Right atrium auricular region (tissue), 2 donors: ENCODE data around the gene PLLP. TPM values are rescaled to one million over a fixed set of nuclear protein-coding genes. Genes with fewer than 3 reads are reported as not detected.

Experiments
- DNase-seq: peaks from one replicate; pipeline ENCODE4 v3.0.0-alpha.2; 2019; ENCODE audit warnings: low spot score
- H3K27ac ChIP-seq, 2 donors: fragments of 200-600 bp; sonication (generic); 1 replicate in 1 of 2; 2 replicates in 1 of 2; pipeline ENCODE4 v1.5.1; 2016 to 2019
- H3K27me3 ChIP-seq, 2 donors: fragments of 200-600 bp; sonication (generic); one replicate each; pipeline versions ENCODE4 v1.5.1 to v1.6.0; 2017 to 2019
- H3K36me3 ChIP-seq: fragments of 200-600 bp; sonication (generic); one replicate; pipeline ENCODE4 v1.5.1; 2016
- H3K4me1 ChIP-seq, 2 donors: fragments of 200-600 bp; sonication (generic); one replicate each; pipeline versions ENCODE4 v1.5.1 to v1.6.0; 2017 to 2019
- H3K4me3 ChIP-seq, 2 donors: fragments of 200-600 bp; sonication (generic); 1 replicate in 1 of 2; 2 replicates in 1 of 2; pipeline ENCODE4 v1.5.1; 2017 to 2019; ENCODE audit warnings: mild to moderate bottlenecking in 1 of 2, moderate library complexity in 1 of 2
- H3K9me3 ChIP-seq, 2 donors: fragments of 200-600 bp; sonication (generic); one replicate each; pipeline ENCODE4 v1.5.1; 2019
- total RNA-seq, 2 donors: library from RNA; depleted of rRNA; stranded (reverse); fragments of >200 nt; gene quantifications; one replicate each; pipeline ENCODE4 v1.1.0, GENCODE V29; 2016
- TF ChIP-seq, protein P1 (sequence below), 2 donors: fragments of 200-600 bp; sonication (generic); IDR thresholded peaks; one replicate each; pipeline ENCODE4 v1.5.1; 2019; ENCODE audit warnings: antibody characterized with exemption in 2 of 2

The PLLP gene
- total RNA-seq, 2 donors from 2014 or later: 14.4 to 22.4 TPM

GRCh38 chr16:57301126-57301817 lies 16.8 kb upstream of the PLLP start:
- TF ChIP-seq, protein P1, sequence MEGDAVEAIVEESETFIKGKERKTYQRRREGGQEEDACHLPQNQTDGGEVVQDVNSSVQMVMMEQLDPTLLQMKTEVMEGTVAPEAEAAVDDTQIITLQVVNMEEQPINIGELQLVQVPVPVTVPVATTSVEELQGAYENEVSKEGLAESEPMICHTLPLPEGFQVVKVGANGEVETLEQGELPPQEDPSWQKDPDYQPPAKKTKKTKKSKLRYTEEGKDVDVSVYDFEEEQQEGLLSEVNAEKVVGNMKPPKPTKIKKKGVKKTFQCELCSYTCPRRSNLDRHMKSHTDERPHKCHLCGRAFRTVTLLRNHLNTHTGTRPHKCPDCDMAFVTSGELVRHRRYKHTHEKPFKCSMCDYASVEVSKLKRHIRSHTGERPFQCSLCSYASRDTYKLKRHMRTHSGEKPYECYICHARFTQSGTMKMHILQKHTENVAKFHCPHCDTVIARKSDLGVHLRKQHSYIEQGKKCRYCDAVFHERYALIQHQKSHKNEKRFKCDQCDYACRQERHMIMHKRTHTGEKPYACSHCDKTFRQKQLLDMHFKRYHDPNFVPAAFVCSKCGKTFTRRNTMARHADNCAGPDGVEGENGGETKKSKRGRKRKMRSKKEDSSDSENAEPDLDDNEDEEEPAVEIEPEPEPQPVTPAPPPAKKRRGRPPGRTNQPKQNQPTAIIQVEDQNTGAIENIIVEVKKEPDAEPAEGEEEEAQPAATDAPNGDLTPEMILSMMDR (IDR thresholded peaks at IDR 0.05): no peak
- H3K9me3 ChIP-seq: no peaks in the 10 kb centered on the region
- no peaks in the 10 kb centered on the region for H3K36me3 ChIP-seq
- DNase-seq: no peak
- H3K27me3 ChIP-seq: no peaks in the 10 kb centered on the region
- H3K4me1 ChIP-seq: peaks cover 0 to 29% of the 10 kb centered on the region in 2 donors
- H3K4me3 ChIP-seq: peak overlapping the region in 1 of 2 donors; percentile 18
- H3K27ac ChIP-seq: peak overlapping the region in 1 of 2 donors; percentile 3

DNA sequence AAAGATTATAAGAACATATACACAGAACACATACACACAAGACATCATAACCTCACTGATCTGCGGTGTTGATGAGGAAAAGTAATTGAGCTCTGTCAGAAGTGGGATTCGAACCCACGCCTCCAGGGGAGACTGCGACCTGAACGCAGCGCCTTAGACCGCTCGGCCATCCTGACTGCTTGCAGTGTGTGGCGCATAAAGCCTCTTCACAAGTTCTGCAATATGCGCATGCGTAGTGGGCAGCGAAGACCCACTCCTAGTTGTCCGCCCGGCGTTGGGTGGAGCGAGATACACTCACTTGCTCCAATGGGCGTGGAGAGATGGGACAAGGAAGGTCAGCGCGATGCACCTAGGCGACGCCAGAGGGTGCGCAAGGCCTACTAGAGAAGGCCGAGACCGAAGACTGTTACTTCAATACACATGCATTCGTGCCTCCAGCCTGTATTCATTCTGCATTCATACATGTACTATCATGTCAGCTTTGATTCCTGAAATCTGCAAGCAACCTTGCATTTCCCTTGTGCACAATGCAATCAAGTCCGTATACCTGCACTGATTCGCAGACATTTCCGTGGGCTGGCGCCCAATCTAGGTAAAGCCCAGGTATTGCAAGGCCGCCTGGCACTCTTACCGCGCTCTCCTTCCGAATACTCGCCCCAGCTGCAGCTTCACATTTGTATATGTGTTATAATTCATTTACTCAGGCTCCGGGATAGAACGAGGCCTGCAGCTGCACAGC lies 16.1 kb upstream of the PLLP start:
- H3K27ac ChIP-seq: peak overlapping the region; percentile 94 to 96
- DNase-seq: peak; percentile 100
- TF ChIP-seq, protein P1 (IDR thresholded peaks at IDR 0.05): peak; percentile 87 to 95
- no peaks in the 10 kb centered on the region for H3K9me3 ChIP-seq
- no peaks in the 10 kb centered on the region for H3K36me3 ChIP-seq
- peak overlapping the region; percentile 44 to 57 for H3K4me3 ChIP-seq
- H3K27me3 ChIP-seq: no peaks in the 10 kb centered on the region
- peaks cover 0 to 24% of the 10 kb centered on the region in 2 donors for H3K4me1 ChIP-seq

DNA sequence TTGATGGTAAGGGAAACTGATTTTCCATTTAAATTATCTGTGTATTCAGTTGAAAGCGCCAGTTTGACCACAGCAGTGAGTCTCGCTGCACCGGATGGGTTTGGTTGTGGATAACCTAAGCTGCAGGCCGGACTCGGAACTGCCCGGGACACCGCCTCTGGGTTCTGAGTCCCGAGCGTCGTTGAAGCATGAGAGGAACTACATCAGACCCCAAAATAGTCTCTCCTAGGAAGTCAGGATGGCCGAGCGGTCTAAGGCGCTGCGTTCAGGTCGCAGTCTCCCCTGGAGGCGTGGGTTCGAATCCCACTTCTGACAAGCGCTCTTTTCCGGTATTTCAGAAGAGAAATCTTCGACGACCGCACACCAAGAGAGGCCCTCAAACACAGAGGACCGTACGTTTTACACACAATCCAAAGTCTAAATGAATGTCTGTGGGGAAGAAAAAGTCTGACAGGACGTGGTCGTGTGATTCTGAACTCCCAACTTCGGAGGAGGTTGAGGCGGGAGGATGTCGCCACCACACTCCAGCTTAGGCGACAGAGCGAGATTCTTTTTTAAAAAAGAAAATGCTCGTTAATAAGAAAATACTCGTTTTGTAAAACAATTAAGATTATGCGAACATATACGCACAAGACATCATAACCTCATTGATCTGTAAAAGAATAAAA lies 15.4 kb upstream of the PLLP start:
- DNase-seq: peak; percentile 96
- peaks cover 0 to 20% of the 10 kb centered on the region in 2 donors for H3K4me1 ChIP-seq
- TF ChIP-seq, protein P1 (IDR thresholded peaks at IDR 0.05): peak in 1 of 2 donors; percentile 40
- H3K36me3 ChIP-seq: no peaks in the 10 kb centered on the region
- no peaks in the 10 kb centered on the region for H3K9me3 ChIP-seq
- H3K27ac ChIP-seq: peak overlapping the region; percentile 94 to 96
- H3K27me3 ChIP-seq: no peaks in the 10 kb centered on the region
- peak overlapping the region; percentile 44 to 57 for H3K4me3 ChIP-seq

- DNase-seq: no peak
- TF ChIP-seq, protein P1 (IDR thresholded peaks at IDR 0.05): no peak
- no peaks in the 10 kb centered on the region for H3K27me3 ChIP-seq
Measured at GRCh38 chr16:57299009-57299718, 14.7 kb upstream of the PLLP start.

GRCh38 chr16:57297856-57298255 lies 13.4 kb upstream of the PLLP start:
- no peak overlapping the region for H3K27ac ChIP-seq
- TF ChIP-seq, protein P1 (IDR thresholded peaks at IDR 0.05): no peak
- peaks cover 0 to 15% of the 10 kb centered on the region in 2 donors for H3K4me1 ChIP-seq
- H3K27me3 ChIP-seq: no peaks in the 10 kb centered on the region
- no peaks in the 10 kb centered on the region for H3K36me3 ChIP-seq
- no peak for DNase-seq
- H3K4me3 ChIP-seq: no peak overlapping the region
- no peaks in the 10 kb centered on the region for H3K9me3 ChIP-seq

More at GRCh38 chr16:57299009-57299718, 14.7 kb upstream of the PLLP start:
- H3K27ac ChIP-seq: peak overlapping the region; percentile 94 to 96
- H3K4me3 ChIP-seq: peak overlapping the region; percentile 44 to 57
- peaks cover 0 to 15% of the 10 kb centered on the region in 2 donors for H3K4me1 ChIP-seq
- no peaks in the 10 kb centered on the region for H3K36me3 ChIP-seq
- H3K9me3 ChIP-seq: no peaks in the 10 kb centered on the region
